Urinary bladder (tissue), 4 donors: ENCODE results near the gene SKIL. TPM values are rescaled to one million over a fixed set of nuclear protein-coding genes. Genes with fewer than 3 reads are reported as not detected.
"Not testable (repeated sequence)": the region's sequence is repeated elsewhere in the genome, so short reads cannot be mapped to it uniquely, and the experiment has no call there.

Experiments used
- DNase-seq: peaks from one replicate; pipeline ENCODE4 v3.0.0-alpha.2; 2015; ENCODE audit errors: extremely low spot score
- H3K27ac ChIP-seq: one replicate; pipeline ENCODE4 v1.5.1; 2013; ENCODE audit warnings: low read depth, mild to moderate bottlenecking, moderate library complexity
- H3K36me3 ChIP-seq: one replicate; pipeline ENCODE4 v1.6.1; 2013; ENCODE audit warnings: mild to moderate bottlenecking, moderate library complexity; ENCODE audit not compliant: insufficient read depth
- H3K4me1 ChIP-seq: one replicate; pipeline ENCODE4 v1.6.1; 2013; ENCODE audit warnings: mild to moderate bottlenecking, moderate library complexity; ENCODE audit not compliant: insufficient read depth
- H3K4me3 ChIP-seq: one replicate; pipeline ENCODE4 v1.5.1; 2013; ENCODE audit warnings: low read depth, low read length
- WGBS: extraction: QIAGEN DNeasy Blood & Tissue Kit; methylation state at CpG from one replicate; pipeline ENCODE4 v1.1.7; 2013; 5-methylcytosine and 5-hydroxymethylcytosine counted together
- polyA plus RNA-seq: library from polyadenylated mRNA; stranded (reverse); fragments of 200-250 nt; gene quantifications from one replicate; pipeline ENCODE4 v1.2.3, GENCODE V29; 2013
- total RNA-seq: library from RNA; depleted of rRNA; stranded (reverse); fragments of >200 nt; gene quantifications from one replicate; pipeline ENCODE4 v1.2.3, GENCODE V29; 2014
- donor health status: healthy with polysubstance abuse.
- donor health status: healthy.

Gene SKIL, protein sequence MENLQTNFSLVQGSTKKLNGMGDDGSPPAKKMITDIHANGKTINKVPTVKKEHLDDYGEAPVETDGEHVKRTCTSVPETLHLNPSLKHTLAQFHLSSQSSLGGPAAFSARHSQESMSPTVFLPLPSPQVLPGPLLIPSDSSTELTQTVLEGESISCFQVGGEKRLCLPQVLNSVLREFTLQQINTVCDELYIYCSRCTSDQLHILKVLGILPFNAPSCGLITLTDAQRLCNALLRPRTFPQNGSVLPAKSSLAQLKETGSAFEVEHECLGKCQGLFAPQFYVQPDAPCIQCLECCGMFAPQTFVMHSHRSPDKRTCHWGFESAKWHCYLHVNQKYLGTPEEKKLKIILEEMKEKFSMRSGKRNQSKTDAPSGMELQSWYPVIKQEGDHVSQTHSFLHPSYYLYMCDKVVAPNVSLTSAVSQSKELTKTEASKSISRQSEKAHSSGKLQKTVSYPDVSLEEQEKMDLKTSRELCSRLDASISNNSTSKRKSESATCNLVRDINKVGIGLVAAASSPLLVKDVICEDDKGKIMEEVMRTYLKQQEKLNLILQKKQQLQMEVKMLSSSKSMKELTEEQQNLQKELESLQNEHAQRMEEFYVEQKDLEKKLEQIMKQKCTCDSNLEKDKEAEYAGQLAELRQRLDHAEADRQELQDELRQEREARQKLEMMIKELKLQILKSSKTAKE
- total RNA-seq = 124 TPM
- polyA plus RNA-seq = 10.7 TPM

DNA sequence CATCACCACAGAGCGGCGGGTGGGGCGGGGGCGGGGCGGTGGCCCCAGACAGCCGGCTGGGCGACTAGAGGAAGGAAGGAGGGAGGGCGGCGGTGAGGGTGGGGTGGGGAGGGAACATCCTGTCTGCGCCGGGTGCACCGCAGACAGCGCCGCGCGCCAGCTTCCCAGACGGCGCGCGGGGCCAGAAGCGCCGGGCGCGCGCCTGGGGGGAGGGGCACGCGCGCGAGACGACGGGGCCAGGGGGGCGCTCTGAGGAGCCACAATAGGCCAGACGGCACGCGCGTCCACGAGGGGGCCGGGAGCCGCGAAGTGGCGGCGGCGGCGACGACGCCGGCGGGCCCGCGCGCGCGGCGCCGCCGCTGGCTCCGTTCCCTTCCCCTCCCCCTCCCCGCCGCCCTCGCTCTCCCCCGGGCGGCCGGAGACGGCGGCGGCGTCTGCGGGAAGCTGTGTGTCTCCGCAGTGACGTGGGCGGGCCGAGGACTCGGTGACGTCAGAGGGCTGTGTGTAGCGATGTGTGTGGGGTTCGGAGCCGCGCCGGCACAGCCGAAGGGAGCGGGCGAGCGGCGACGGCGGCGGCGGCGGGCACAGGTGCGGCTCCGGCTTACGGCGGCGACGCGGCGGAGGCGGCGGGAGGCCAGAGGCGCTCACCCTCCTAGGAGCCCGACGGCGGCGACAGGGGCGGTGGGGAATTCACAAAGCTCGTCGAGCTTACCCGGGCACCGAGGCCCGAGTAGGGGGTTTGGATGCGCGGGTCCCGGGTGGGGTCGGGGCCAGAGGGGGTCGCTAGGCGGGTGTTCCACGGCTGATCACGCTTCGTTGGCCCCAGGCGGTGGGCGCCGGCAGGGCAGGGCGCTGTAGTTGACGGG is at the start of gene SKIL:
SKIL (plus strand) TSS at position 540 of the 866 bp plus-strand sequence. CDS start 2,617 bp downstream, outside the sequence.
- Histone ChIP-seq H3K4me3 (peak within 1 kb of the TSS; percentile 85), H3K4me1 (no peaks in the 10 kb centered on the region), H3K36me3 (no peaks in the 10 kb centered on the region), H3K27ac (peak within 1 kb of the TSS; percentile 98)
- under 1% methylated on average over 122 of the region's 124 CpGs for WGBS
- peak; percentile 84 for DNase-seq

DNA sequence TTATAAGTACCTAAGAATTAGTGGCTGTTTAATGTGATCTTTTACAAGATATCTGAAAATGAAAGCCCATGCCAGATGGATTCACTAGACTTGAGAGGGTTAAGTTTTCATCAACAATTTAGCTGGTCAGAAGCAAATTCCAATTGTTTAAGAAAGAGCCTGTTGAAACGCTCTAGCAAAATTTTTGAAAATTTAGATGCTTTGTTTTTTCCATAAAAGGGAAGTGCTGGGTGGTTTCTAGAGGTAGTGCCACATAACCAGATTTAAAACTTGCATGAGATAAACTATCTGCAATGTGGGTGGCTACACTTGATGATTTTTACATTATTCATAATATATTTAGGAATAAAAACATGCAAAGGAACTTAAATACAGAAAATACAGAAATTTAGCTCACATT is 48.5 kb upstream of the SKIL start:
- no peak overlapping the region for H3K4me3 ChIP-seq
- H3K4me1 ChIP-seq = peaks cover 1% of the 10 kb centered on the region
- WGBS = 41% methylated on average over 1 of the region's 1 CpG
- H3K36me3 ChIP-seq = no peaks in the 10 kb centered on the region
- DNase-seq = no peak
- no peak overlapping the region for H3K27ac ChIP-seq

- Histone ChIP-seq H3K4me1 (no peaks in the 10 kb centered on the region), H3K36me3 (no peaks in the 10 kb centered on the region), H3K4me3 (no peak overlapping the region), H3K27ac (no peak overlapping the region)
- no peak for DNase-seq
- WGBS = 76% methylated on average over 3 of the region's 3 CpGs
Measured at GRCh38 chr3:170317954-170318353, 39.6 kb upstream of the SKIL start.

DNA sequence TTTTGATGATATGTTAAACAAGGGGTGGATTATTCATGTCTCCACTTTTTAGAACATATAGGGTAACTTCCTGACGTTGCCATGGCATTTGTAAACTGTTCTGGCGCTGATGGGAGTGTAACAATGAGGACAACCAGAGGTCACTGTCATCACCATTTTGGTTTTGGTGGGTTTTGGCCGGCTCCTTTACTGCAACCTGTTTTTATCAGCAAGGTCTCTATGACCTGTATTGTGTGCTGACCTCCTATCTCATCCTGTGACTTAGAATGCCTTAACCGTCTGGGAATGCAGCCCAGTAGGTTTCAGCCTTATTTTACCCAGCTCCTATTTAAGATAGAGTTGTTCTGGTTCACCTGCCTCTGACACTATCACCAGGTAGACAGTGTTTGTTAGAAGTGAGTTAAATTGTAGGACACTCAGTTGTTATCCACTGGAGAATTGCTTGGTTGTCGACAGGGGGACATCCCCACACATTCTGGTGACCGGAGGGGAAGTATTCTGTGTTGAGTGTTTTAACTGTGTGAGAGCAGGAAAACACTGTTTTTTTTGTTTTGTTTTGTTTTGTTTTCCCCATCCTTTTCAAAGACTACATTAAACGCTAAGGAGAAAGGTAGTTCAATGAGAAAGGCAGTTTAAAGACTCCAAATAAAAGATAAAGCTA is 36.9 kb upstream of the SKIL start:
- Histone ChIP-seq H3K36me3 (no peaks in the 10 kb centered on the region), H3K4me3 (no peak overlapping the region), H3K27ac (no peak overlapping the region), H3K4me1 (no peaks in the 10 kb centered on the region)
- WGBS = 68% methylated on average over 7 of the region's 7 CpGs
- DNase-seq = no peak

- WGBS = 92% methylated on average over 11 of the region's 11 CpGs
- Histone ChIP-seq H3K36me3 (no peaks in the 10 kb centered on the region), H3K4me3 (no peak overlapping the region), H3K4me1 (no peaks in the 10 kb centered on the region), H3K27ac (no peak overlapping the region)
- no peak for DNase-seq
Measured at GRCh38 chr3:170321321-170322034, 36.0 kb upstream of the SKIL start.

GRCh38 chr3:170322566-170323269 is 34.8 kb upstream of the SKIL start:
- Histone ChIP-seq H3K27ac (no peak overlapping the region), H3K4me1 (no peaks in the 10 kb centered on the region), H3K36me3 (no peaks in the 10 kb centered on the region), H3K4me3 (no peak overlapping the region)
- DNase-seq = no peak
- 62% methylated on average over 10 of the region's 10 CpGs for WGBS

DNA sequence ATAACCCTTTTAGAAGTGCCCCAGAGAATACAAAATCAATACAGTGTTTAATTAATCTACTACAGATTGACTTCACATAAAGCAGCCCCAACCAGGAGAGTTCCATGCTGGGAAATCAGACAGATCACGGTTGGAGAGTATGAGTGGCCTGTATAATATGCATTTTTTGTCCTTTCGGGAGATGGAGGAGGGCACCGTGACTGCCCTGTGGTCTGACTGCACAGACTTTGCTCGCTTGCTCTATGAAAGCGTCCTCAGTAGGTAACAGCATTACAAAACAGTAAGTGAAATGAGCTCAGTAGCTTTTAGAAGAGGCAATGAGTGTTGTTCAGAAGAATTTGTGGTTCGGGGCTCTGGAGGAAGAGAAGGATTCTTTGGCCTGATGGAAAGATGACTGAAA is 34.2 kb upstream of the SKIL start:
- no peak for DNase-seq
- 88% methylated on average over 6 of the region's 6 CpGs for WGBS
- Histone ChIP-seq H3K36me3 (no peaks in the 10 kb centered on the region), H3K27ac (no peak overlapping the region), H3K4me1 (no peaks in the 10 kb centered on the region), H3K4me3 (no peak overlapping the region)

- no peaks in the 10 kb centered on the region for H3K4me1 ChIP-seq
- 82% methylated on average over 3 of the region's 3 CpGs for WGBS
- H3K4me3 ChIP-seq = no peak overlapping the region
- H3K27ac ChIP-seq = no peak overlapping the region
- DNase-seq = no peak
- no peaks in the 10 kb centered on the region for H3K36me3 ChIP-seq
Measured at GRCh38 chr3:170324962-170325361, 32.6 kb upstream of the SKIL start.

- WGBS = 96% methylated on average over 24 of the region's 24 CpGs
- H3K4me3 ChIP-seq = no peak overlapping the region
- H3K4me1 ChIP-seq = no peaks in the 10 kb centered on the region
- no peak overlapping the region for H3K27ac ChIP-seq
- H3K36me3 ChIP-seq = no peaks in the 10 kb centered on the region
- no peak for DNase-seq
Measured at GRCh38 chr3:170327040-170327808, 30.3 kb upstream of the SKIL start.

DNA sequence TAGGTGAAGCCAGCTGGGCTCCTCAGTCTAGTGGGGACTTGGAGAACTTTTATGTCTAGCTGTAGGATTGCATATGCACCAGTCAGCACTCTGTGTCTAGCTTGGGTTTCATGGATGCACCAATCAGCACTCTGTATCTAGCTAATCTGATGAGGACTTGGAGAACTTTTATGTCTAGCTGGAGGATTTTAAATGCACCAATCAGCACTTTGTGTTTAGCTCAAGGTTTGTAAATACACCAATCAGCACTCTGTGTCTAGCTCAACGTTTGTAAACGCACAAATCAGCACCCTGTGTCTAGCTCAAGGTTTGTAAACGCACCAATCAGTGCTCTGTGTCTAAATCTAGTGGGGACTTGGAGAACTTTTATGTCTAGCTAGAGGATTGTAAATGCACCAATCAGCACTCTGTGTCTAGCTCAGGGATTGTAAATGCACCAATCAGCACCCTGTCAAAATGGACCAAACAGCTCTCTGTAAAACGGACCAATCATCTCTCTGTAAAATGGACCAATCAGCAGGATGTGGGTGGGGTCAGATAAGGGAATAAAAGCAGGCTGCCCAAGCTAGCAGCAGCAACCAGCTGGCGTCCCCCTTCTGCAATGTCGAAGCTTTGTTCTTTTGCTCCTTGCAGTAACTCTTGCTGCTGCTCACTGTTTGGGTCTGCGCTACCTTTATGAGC is 29.5 kb upstream of the SKIL start:
- not testable (repeated sequence) for H3K4me3 ChIP-seq, DNase-seq, H3K27ac ChIP-seq, H3K4me1 ChIP-seq, H3K36me3 ChIP-seq
- WGBS = 89% methylated on average over 7 of the region's 7 CpGs

DNA sequence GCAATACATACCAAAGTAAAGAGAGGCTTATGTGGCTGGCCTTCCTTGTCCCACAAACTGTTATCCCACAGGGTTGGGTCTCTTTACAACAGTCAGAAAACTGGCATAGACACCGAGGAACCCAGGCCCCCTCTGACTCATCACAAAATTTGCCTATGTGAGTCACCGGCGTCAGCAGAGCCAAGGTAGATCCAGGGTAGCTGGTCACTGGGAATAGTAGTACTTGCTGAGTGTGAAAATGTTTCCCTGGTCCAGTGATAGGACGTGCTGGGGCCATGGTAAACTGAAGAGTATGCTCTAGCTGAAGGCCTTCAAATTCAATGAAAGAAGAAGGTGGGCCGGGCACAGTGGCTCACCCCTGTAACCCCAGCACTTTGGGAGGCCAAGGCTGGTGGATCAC is 27.1 kb upstream of the SKIL start:
- WGBS = 79% methylated on average over 5 of the region's 5 CpGs
- Histone ChIP-seq H3K4me3 (no peak overlapping the region), H3K27ac (no peak overlapping the region), H3K4me1 (no peaks in the 10 kb centered on the region), H3K36me3 (no peaks in the 10 kb centered on the region)
- DNase-seq = no peak
